HG02938 (cell line): ENCODE results near the gene GSDMA.
"Not testable (repeated sequence)": the region's sequence is repeated elsewhere in the genome, so short reads cannot be mapped to it uniquely, and the experiment has no call there.

Experiments used
- ATAC-seq: cut with Tn5 transposase; IDR thresholded peaks from one replicate; pipeline ENCODE4 v1.9.1; 2021; ENCODE audit warnings: mild to moderate bottlenecking, moderate library complexity; ENCODE audit not compliant: unreplicated experiment

Gene GSDMA

DNA sequence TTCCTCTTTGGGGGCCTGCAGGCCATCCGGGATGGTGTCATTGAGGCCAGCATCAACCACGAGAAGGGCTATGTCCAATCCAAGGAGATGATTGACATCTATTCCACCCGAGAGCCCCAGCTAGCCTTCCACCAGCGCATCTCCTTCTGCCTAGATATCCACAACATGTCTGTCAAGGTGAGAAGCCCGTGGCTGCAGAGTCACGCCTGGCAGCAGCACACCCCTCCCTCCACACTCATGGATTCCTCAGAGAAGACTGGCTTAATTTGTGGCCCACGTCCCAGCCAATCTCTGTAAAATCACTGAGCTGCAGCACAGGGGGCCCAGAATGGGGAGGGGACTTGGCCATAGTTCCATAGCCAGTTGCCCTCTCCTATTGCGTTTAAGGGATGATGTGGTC, 33.4 kb downstream of the GSDMA start:
- ATAC-seq = no peak

DNA sequence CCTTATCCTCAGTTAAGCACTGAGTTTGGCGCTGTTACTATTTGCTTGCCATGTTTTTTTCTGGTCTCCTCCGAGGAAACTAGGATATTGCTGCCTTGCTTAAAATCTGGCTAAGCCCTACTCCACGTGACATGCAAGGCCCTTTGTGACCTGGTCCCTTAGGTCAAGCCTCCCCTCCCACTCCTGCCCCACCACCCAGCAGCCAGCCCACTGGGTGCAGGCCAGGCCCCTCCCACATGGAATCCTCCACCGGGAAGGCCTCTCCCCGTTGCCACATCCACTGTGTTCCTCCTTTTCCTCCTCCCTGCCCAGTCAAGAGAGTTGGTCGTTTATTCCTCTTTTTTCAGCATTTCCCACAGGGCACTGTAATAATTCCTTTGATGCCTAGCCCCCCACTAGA, 34.0 kb downstream of the GSDMA start:
- no peak for ATAC-seq

DNA sequence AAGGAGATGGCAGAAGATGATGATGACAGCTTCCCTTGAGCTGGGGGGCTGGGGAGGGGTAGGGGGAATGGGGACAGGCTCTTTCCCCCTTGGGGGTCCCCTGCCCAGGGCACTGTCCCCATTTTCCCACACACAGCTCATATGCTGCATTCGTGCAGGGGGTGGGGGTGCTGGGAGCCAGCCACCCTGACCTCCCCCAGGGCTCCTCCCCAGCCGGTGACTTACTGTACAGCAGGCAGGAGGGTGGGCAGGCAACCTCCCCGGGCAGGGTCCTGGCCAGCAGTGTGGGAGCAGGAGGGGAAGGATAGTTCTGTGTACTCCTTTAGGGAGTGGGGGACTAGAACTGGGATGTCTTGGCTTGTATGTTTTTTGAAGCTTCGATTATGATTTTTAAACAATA, 34.7 kb downstream of the GSDMA start:
- no peak for ATAC-seq

GRCh38 chr17:39999067-39999466, 36.3 kb downstream of the GSDMA start:
- no peak for ATAC-seq

DNA sequence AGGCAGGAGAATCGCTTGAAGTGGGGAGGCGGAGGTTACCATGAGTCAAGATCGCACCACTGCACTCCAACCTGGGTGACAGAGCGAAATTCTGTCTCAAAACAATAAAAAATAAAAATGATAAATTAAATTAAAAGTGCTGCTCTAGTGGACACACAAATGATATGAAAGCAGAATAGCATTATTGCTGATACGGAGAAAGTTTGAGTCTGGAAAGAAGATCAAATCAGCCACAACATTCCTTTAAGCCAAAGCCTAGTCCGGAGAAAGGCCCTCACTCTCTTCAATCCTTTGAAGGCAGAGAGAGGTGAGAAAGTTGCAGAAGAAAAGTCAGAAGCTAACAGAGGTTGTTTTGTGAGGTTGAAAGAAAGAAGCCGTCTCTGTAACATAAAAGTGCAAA, 37.4 kb downstream of the GSDMA start:
- ATAC-seq = no peak

DNA sequence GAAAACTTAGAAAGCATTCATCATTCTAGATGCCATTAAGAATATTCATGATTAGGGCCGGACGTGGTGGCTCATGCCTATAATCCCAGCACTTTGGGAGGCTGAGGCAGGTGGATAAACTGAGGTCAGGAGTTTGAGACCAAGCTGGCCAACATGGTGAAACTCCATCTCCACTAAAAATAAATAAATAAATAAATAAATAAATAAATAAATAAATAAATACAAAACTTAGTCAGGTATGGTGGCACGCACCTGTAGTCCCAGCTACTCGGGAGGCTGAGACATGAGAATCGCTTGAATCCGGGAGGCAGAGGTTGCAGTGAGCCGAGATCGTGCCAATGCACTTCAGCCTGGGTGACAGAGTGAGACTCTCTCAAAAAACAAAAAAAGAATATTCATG, 38.5 kb downstream of the GSDMA start:
- ATAC-seq = not testable (repeated sequence)

DNA sequence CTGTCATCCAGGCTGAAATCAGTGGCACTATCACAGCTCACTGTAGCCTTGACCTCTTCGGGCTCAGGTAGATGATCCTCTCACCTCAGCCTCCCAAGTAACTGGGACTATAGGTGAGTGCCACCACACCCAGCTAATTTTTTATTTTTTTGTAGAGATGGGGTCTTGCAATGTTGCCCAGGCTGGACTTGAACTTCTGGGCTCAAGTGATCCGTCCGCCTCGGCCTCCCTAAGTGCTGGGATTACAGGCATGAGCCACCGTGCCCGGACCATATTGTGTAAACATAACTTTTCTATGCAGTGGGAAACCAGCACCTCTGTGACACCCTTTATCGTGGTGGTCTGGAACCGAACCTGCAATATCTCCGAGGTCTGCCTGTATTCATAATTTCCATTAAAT, 41.3 kb downstream of the GSDMA start:
- ATAC-seq = no peak

GRCh38 chr17:40004712-40005111, 41.9 kb downstream of the GSDMA start:
- ATAC-seq = no peak

- ATAC-seq = no peak
Measured at GRCh38 chr17:40005520-40005919, 42.7 kb downstream of the GSDMA start.

DNA sequence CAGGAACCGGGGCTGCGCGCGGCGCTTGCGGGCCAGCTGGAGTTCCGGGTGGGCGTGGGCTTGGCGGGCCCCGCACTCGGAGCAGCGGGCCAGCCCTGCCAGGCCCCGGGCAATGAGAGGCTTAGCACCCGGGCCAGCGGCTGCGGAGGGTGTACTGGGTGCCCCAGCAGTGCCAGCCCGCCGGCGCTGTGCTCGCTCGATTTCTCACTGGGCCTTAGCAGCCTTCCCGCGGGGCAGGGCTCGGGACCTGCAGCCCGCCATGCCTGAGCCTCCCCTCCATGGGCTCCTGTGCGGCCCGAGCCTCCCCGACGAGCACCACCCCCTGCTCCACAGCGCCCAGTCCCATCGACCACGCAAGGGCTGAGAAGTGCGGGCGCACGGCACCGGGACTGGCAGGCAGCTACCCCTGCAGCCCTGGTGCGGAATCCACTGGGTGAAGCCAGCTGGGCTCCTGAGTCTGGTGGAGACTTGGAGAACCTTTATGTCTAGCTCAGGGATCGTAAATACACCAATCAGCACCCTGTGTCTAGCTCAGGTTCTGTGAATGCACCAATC, 48.2 kb downstream of the GSDMA start:
- not testable (repeated sequence) for ATAC-seq

DNA sequence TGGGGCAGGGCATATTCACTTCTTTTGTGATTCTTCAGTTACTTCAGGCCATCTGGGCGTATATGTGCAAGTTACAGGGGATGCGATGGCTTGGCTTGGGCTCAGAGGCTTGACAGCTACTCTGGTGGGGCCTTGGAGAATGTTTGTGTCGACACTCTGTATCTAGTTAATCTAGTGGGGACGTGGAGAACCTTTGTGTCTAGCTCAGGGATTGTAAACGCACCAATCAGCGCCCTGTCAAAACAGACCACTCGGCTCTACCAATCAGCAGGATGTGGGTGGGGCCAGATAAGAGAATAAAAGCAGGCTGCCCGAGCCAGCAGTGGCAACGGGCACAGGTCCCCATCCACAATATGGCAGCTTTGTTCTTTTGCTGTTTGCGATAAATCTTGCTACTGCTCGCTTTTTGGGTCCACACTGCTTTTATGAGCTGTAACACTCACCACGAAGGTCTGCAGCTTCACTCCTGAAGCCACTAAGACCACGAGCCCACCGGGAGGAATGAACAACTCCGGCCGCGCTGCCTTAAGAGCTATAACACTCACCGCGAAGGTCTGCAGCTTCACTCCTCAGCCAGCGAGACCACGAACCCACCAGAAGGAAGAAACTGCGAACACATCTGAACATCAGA, 49.3 kb downstream of the GSDMA start:
- not testable (repeated sequence) for ATAC-seq

- ATAC-seq = no peak
Measured at GRCh38 chr17:40014375-40014980, 51.7 kb downstream of the GSDMA start.

DNA sequence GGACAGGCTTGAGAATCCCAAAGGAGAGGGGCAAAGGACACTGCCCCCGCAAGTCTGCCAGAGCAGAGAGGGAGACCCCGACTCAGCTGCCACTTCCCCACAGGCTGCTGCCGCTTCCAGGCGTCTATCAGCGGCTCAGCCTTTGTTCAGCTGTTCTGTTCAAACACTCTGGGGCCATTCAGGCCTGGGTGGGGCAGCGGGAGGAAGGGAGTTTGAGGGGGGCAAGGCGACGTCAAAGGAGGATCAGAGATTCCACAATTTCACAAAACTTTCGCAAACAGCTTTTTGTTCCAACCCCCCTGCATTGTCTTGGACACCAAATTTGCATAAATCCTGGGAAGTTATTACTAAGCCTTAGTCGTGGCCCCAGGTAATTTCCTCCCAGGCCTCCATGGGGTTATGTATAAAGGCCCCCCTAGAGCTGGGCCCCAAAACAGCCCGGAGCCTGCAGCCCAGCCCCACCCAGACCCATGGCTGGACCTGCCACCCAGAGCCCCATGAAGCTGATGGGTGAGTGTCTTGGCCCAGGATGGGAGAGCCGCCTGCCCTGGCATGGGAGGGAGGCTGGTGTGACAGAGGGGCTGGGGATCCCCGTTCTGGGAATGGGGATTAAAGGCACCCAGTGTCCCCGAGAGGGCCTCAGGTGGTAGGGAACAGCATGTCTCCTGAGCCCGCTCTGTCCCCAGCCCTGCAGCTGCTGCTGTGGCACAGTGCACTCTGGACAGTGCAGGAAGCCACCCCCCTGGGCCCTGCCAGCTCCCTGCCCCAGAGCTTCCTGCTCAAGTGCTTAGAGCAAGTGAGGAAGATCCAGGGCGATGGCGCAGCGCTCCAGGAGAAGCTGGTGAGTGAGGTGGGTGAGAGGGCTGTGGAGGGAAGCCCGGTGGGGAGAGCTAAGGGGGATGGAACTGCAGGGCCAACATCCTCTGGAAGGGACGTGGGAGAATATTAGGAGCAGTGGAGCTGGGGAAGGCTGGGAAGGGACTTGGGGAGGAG, 52.5 kb downstream of the GSDMA start, which contains the start of gene CSF3:
Gene CSF3, plus strand, starts transcription at position 436 of the 993 bp plus-strand sequence. Its CDS starts 35 bp downstream, at position 471.
- ATAC-seq = no peak

- ATAC-seq = no peak
Measured at GRCh38 chr17:40015998-40016985, 53.5 kb downstream of the GSDMA start.

- no peak for ATAC-seq
Measured at GRCh38 chr17:40017422-40018080, 54.7 kb downstream of the GSDMA start.

GRCh38 chr17:40018211-40019121, 55.7 kb downstream of the GSDMA start:
- ATAC-seq = no peak

DNA sequence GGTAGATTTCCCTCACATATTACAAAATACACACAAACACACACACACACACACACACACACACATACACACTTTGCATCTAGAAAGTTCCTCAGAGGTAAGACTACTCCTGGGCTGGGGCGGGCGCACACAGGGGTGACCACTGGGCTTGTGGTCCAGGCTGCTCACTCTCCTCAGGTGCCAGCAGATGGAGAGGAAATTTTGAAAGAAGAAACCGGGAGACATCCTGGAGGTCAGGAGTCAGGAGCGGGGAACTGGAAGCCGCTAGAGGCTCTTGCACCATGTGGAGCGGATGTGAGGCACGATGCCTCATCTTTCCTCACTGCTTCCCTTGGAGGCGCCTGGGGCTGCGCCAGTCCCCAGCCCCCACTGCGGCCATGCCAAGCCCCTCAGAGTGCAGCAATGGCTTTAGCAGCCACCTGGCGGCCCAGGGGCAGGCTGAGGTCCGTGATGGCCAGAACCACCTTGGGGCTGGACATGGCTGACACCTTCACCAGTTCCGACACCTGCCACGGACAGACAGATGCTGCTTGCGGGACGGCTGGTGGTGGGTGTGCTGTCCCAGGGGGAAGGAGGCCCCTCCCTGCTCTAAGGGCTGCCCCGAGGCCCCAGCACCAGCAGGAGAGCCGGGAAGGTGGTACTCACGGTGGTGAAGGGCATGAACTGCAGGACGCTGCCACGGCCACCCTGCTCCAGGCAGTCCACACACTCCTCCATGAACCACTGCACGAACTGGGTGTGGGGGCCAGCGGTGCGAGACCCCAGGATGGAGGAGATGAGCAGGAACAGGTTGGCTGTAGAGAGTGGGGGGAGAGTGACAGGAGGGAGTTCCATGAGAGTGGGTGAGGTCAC, 56.6 kb downstream of the GSDMA start:
- no peak for ATAC-seq

DNA sequence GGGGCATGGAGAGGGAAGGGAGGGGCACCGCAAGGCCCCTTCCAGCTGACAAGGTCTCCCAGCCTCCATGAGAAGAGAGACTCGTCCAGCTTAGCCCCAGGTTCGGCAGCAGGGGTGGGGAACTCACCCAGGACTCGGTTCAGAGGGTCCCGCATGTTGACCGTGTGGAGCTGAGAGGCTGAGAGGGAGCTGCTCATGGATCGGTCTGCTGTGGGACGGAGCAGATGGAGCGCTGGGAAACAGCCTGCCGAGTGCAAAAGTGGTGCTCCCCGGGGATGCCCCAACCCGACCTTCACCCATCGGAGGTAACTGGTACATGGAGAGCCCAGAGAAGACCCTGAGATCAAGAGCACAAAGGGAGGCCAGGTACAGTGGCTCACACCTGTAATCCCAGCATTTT, 57.3 kb downstream of the GSDMA start:
- no peak for ATAC-seq
